ENCODE data around the gene UBE3B. TPM values are rescaled to one million over a fixed set of nuclear protein-coding genes. Genes with fewer than 3 reads are reported as not detected.

Gene UBE3B
- total RNA-seq, 4 donors from 2014 or later: 42.7 to 49.9 (median 46.3) TPM

DNA sequence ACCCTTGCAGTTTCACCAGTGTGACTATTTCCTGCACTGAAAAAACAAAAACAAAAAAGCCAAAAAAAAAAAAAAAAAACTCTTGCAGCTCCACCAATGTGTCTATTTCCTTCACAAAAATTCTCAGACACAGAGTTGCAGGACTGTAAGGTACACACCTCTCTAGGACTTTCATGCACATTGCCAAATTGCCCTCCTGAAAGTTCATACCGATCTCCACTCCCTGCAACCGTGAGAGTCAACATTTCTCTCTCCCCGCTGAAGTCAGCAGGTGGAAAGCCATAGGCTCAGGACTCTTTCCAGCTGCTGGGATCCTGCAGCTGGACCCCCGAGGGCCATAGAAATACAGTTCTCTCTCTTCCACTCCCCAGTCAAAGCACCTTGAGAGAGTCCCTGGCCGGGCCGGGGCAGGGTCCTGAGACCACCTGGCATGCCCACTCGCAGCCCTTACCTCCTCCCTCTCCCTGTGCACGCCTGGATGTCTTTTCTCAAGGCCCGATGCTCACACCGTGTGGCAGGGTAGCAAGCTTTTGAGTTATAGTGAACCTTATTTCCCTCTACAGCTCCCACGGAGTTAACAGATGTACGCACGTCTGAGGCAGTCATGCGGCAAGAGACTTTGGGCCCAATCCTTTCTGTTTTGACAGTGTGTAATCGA lies 72.3 kb downstream of the UBE3B start:
- 50 to 52% methylated on average over 15 of the region's 15 CpGs for WGBS, 2 donors
- DNase-seq (ENCODE audit: low spot score in 2 of 2): no peak
- TF ChIP-seq CTCF (IDR thresholded peaks at IDR 0.05) (no peak), POLR2A (IDR thresholded peaks at IDR 0.05) (no peak)
- no peak overlapping the region for H3K4me3 ChIP-seq (ENCODE audit: low read depth, poor library complexity, severe bottlenecking)
- intact Hi-C loops (cut with DNase I; ENCODE audit: low total_unique reads): no loop called here

GRCh38 chr12:109550281-109550680 lies 72.8 kb downstream of the UBE3B start:
- 70 to 77% methylated on average over 12 of the region's 12 CpGs for WGBS, 2 donors
- no peak overlapping the region for H3K4me3 ChIP-seq (ENCODE audit: low read depth, poor library complexity, severe bottlenecking)
- TF ChIP-seq POLR2A (IDR thresholded peaks at IDR 0.05): no peak

GRCh38 chr12:109551108-109551507 lies 73.7 kb downstream of the UBE3B start:
- intact Hi-C loops (cut with DNase I; ENCODE audit: low total_unique reads): no loop called here

More at GRCh38 chr12:109550281-109550680, 72.8 kb downstream of the UBE3B start:
- intact Hi-C loops (cut with DNase I; ENCODE audit: low total_unique reads): no loop called here
- no peak for DNase-seq (ENCODE audit: low spot score in 2 of 2)

DNA sequence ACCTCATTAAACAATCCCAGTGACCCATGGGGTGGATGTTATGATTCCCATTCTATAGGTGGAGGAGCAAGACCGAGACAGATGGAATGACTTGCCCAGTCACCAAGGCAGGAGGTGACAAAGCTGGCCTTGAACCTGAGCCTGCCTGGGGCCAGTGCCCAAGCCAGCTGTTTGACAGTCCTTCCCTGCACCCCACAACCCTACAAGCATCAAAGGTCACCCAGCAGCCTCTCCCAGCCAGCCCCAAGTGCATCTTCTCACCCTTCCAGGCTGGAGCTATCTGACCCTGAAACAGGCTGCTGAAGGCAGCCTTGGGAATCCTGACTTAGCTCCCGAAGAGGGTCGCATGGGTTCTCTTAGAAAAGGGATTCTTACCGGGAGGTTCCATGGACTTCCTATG lies 75.5 kb downstream of the UBE3B start:
- intact Hi-C loops (cut with DNase I; ENCODE audit: low total_unique reads): no loop called here
- no peak for DNase-seq (ENCODE audit: low spot score in 2 of 2)
- no peak overlapping the region for H3K4me3 ChIP-seq (ENCODE audit: low read depth, poor library complexity, severe bottlenecking)
- no peak for TF ChIP-seq POLR2A (IDR thresholded peaks at IDR 0.05)
- no peak for TF ChIP-seq CTCF (IDR thresholded peaks at IDR 0.05)
- 61% methylated on average over 4 of the region's 4 CpGs for WGBS, 2 donors

More at GRCh38 chr12:109551108-109551507, 73.7 kb downstream of the UBE3B start:
- TF ChIP-seq CTCF (IDR thresholded peaks at IDR 0.05): no peak
- no peak for TF ChIP-seq POLR2A (IDR thresholded peaks at IDR 0.05)
- no peak overlapping the region for H3K4me3 ChIP-seq (ENCODE audit: low read depth, poor library complexity, severe bottlenecking)
- 87 to 93% methylated on average over 6 of the region's 6 CpGs for WGBS, 2 donors
- DNase-seq (ENCODE audit: low spot score in 2 of 2): no peak

GRCh38 chr12:109553483-109553882 lies 76.0 kb downstream of the UBE3B start:
- TF ChIP-seq POLR2A (IDR thresholded peaks at IDR 0.05) (no peak), CTCF (IDR thresholded peaks at IDR 0.05) (no peak)
- no peak overlapping the region for H3K4me3 ChIP-seq (ENCODE audit: low read depth, poor library complexity, severe bottlenecking)
- DNase-seq (ENCODE audit: low spot score in 2 of 2): no peak
- intact Hi-C loops (cut with DNase I; ENCODE audit: low total_unique reads): no loop called here
- 38 to 50% methylated on average over 7 of the region's 7 CpGs for WGBS, 2 donors

GRCh38 chr12:109553906-109554500 lies 76.6 kb downstream of the UBE3B start:
- no peak for DNase-seq (ENCODE audit: low spot score in 2 of 2)
- intact Hi-C loops (cut with DNase I; ENCODE audit: low total_unique reads): no loop called here
- 31 to 34% methylated on average over 16 of the region's 16 CpGs for WGBS, 2 donors

More at GRCh38 chr12:109553906-109554500, 76.6 kb downstream of the UBE3B start:
- no peak overlapping the region for H3K4me3 ChIP-seq (ENCODE audit: low read depth, poor library complexity, severe bottlenecking)
- TF ChIP-seq CTCF (IDR thresholded peaks at IDR 0.05) (no peak), POLR2A (IDR thresholded peaks at IDR 0.05) (no peak)

Measured in lower leg skin (tissue), 4 donors.